SK-N-SH treated with all-trans-retinoic acid at 6 μM for 48 hours (cell line): ENCODE data around the gene R3HDM1.

Experiments used
- ATAC-seq: fragments of 200-7000 bp; cut with Tn5 transposase; 3 replicates; pipeline ENCODE4 v1.9.1; 2020; ENCODE audit warnings: mild to moderate bottlenecking, moderate library complexity
- ARNTL ChIP-seq: fragments of 450-650 bp; formaldehyde crosslinking; IDR thresholded peaks from 2 replicates; pipeline ENCODE4 v1.5.0; 2020; ENCODE audit warnings: low read depth, mild to moderate bottlenecking, moderate library complexity, borderline replicate concordance
- BACH2 ChIP-seq: fragments of 250-450 bp; sonication (Bioruptor Pico); IDR thresholded peaks from 2 replicates; pipeline ENCODE4 v1.9.0; 2021; ENCODE audit warnings: mild to moderate bottlenecking, borderline replicate concordance
- CREB5 ChIP-seq: fragments of 250-450 bp; sonication (Bioruptor Pico); IDR thresholded peaks from 2 replicates; pipeline ENCODE4 v1.5.1; 2020; ENCODE audit warnings: low read depth, mild to moderate bottlenecking, moderate library complexity
- CSDC2 ChIP-seq: fragments of 250-450 bp; sonication (Bioruptor Pico); IDR thresholded peaks from 2 replicates; pipeline ENCODE4 v1.5.0; 2020; ENCODE audit warnings: mild to moderate bottlenecking, moderate library complexity
- CSRNP3 ChIP-seq: fragments of 250-450 bp; sonication (Bioruptor Pico); IDR thresholded peaks from 2 replicates; pipeline ENCODE4 v1.5.1; 2021; ENCODE audit warnings: mild to moderate bottlenecking, moderate library complexity
- ISL1 ChIP-seq: fragments of 250-450 bp; sonication (Bioruptor Pico); IDR thresholded peaks from 2 replicates; pipeline ENCODE4 v2.1.2; 2022; ENCODE audit warnings: mild to moderate bottlenecking, moderate library complexity
- OSR1 ChIP-seq: fragments of 250-450 bp; sonication (Bioruptor Pico); IDR thresholded peaks from 2 replicates; pipeline ENCODE4 v1.8.0; 2022; ENCODE audit warnings: moderate library complexity, mild to moderate bottlenecking, inconsistent platforms
- POU6F1 ChIP-seq: fragments of 250-450 bp; sonication (Bioruptor Pico); IDR thresholded peaks from 2 replicates; pipeline ENCODE4 v1.8.0; 2021; ENCODE audit warnings: low read depth, mild to moderate bottlenecking, moderate library complexity, borderline replicate concordance
- RARB ChIP-seq: fragments of 250-450 bp; sonication (Bioruptor Pico); IDR thresholded peaks from 2 replicates; pipeline ENCODE4 v1.8.0; 2021; ENCODE audit warnings: mild to moderate bottlenecking, moderate library complexity
- SNAI2 ChIP-seq: fragments of 250-450 bp; sonication (Bioruptor Pico); IDR thresholded peaks from 2 replicates; pipeline ENCODE4 v1.5.0; 2020; ENCODE audit warnings: mild to moderate bottlenecking, moderate library complexity
- TCF4 ChIP-seq: fragments of 250-450 bp; sonication (Bioruptor Pico); IDR thresholded peaks from 2 replicates; pipeline ENCODE4 v1.8.0; 2021; ENCODE audit warnings: mild to moderate bottlenecking, moderate library complexity, borderline replicate concordance
- TSHZ2 ChIP-seq: fragments of 250-450 bp; sonication (Bioruptor Pico); IDR thresholded peaks from 2 replicates; pipeline ENCODE4 v1.5.0; 2020; ENCODE audit warnings: mild to moderate bottlenecking, moderate library complexity
- ZC3H10 ChIP-seq: fragments of 250-450 bp; sonication (Bioruptor Pico); IDR thresholded peaks from 2 replicates; pipeline ENCODE4 v1.5.1; 2021; ENCODE audit warnings: mild to moderate bottlenecking, moderate library complexity
- ZFP3 ChIP-seq: fragments of 250-450 bp; sonication (Bioruptor Pico); IDR thresholded peaks from 2 replicates; pipeline ENCODE4 v1.5.0; 2020; ENCODE audit warnings: mild to moderate bottlenecking, moderate library complexity
- ZFP30 ChIP-seq: fragments of 450-650 bp; formaldehyde crosslinking; IDR thresholded peaks from 2 replicates; pipeline ENCODE4 v1.5.0; 2022; ENCODE audit warnings: mild to moderate bottlenecking, moderate library complexity
- ZNF565 ChIP-seq: fragments of 450-650 bp; formaldehyde crosslinking; conservative IDR thresholded peaks from 2 replicates; pipeline ENCODE4 v1.5.0; 2020; ENCODE audit warnings: low read depth, mild to moderate bottlenecking, moderate library complexity
- ZNF70 ChIP-seq: fragments of 450-650 bp; formaldehyde crosslinking; IDR thresholded peaks from 2 replicates; pipeline ENCODE4 v1.5.0; 2020; ENCODE audit warnings: mild to moderate bottlenecking, moderate library complexity
- ZNF8 ChIP-seq: fragments of 450-650 bp; formaldehyde crosslinking; IDR thresholded peaks from 2 replicates; pipeline ENCODE4 v1.5.0; 2020; ENCODE audit warnings: mild to moderate bottlenecking, moderate library complexity
- TF ChIP-seq, protein P1 (sequence below): fragments of 250-450 bp; sonication (Bioruptor Pico); IDR thresholded peaks from 2 replicates; pipeline ENCODE4 v1.8.0; 2020; ENCODE audit warnings: mild to moderate bottlenecking, moderate library complexity, borderline replicate concordance

R3HDM1 gene

DNA sequence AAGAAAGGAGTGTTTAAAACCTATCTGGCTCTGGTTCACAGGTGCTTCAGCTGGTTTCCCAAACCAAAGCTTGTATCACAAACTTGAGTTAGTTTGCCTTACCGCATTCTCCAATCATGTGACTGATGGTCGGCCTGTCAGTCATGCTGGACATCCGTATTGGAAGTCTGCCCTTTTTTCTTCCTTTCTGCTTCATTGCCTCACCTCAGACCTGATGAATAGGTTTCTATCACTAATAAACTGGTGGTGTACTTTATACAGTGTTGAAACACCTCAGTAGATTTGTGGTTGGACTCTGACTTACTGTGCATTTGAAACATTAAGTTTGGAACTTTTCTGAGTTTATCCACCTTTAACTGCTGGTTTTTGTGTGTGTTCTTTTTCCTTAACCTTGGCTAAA is 84.1 kb downstream of the R3HDM1 start:
- ATAC-seq = no peak
- TF ChIP-seq TSHZ2 (CRISPR knock-in tag) (no peak), CREB5 (CRISPR knock-in tag) (no peak), ZNF8 (CRISPR knock-in tag) (no peak), SNAI2 (no peak), ZNF565 (no peak), TCF4 (CRISPR knock-in tag) (no peak), ZC3H10 (CRISPR knock-in tag) (no peak), OSR1 (CRISPR knock-in tag) (no peak), ZNF70 (CRISPR knock-in tag) (no peak), CSDC2 (CRISPR knock-in tag) (no peak)
- TF ChIP-seq, protein P1, sequence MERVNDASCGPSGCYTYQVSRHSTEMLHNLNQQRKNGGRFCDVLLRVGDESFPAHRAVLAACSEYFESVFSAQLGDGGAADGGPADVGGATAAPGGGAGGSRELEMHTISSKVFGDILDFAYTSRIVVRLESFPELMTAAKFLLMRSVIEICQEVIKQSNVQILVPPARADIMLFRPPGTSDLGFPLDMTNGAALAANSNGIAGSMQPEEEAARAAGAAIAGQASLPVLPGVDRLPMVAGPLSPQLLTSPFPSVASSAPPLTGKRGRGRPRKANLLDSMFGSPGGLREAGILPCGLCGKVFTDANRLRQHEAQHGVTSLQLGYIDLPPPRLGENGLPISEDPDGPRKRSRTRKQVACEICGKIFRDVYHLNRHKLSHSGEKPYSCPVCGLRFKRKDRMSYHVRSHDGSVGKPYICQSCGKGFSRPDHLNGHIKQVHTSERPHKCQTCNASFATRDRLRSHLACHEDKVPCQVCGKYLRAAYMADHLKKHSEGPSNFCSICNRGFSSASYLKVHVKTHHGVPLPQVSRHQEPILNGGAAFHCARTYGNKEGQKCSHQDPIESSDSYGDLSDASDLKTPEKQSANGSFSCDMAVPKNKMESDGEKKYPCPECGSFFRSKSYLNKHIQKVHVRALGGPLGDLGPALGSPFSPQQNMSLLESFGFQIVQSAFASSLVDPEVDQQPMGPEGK (CRISPR knock-in tag) = no peak
- TF ChIP-seq, all 23 proteins: peak for 0

DNA sequence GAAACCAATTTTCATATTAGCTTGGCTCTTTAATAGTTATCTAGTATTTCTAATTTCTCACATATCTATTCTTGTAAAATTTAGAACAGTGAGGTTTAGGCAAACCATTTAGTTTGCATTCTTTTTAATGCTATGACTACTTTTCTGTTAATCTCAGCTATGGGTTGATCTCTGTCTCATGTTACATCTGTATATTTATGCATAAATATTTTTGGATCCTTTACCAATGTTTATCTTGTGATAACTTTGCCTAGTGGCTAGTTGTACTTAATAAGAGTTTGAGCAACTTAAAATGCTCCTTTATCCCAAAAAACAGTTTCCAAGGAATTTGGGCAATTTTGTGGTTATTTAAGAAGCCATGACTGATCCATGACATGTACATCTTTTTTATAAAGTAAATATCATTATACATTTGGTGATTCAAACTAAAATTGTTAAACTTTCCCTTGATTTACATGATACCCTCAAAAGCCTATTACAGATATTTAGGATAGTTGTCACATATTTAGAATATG is 86.3 kb downstream of the R3HDM1 start:
- TF ChIP-seq CSRNP3 = no peak
- TF ChIP-seq ZC3H10 (CRISPR knock-in tag) = no peak
- no peak for TF ChIP-seq ZFP3
- no peak for TF ChIP-seq TSHZ2 (CRISPR knock-in tag)
- TF ChIP-seq, protein P1 (CRISPR knock-in tag) = no peak
- no peak for TF ChIP-seq BACH2 (CRISPR knock-in tag)
- no peak for TF ChIP-seq RARB (CRISPR knock-in tag)
- no peak for TF ChIP-seq POU6F1
- no peak for TF ChIP-seq ZFP30 (CRISPR knock-in tag)
- TF ChIP-seq ZNF565 = no peak
- TF ChIP-seq ISL1 (CRISPR knock-in tag) = no peak
- no peak for TF ChIP-seq CSDC2 (CRISPR knock-in tag)
- TF ChIP-seq ZNF70 (CRISPR knock-in tag) = no peak
- TF ChIP-seq ZNF8 (CRISPR knock-in tag) = no peak
- no peak for TF ChIP-seq ARNTL (CRISPR knock-in tag)
- ATAC-seq = no peak
